Stimulated activated naive CD8-positive, alpha-beta T cell treated with anti-CD3 and anti-CD28 coated beads, Interleukin-15, amount 100 ng/mL, for 72 hours (primary cell): ENCODE data around the gene MEOX1.

Experiments used
- ATAC-seq: fragments of 150-1000 bp; cut with Tn5 transposase; 2 replicates; pipeline ENCODE4 v1.10.0; 2021; ENCODE audit warnings: mild to moderate bottlenecking, moderate library complexity
- DNase-seq, 2 donors: peaks; one replicate each; pipeline ENCODE4 v3.0.0; 2021 to 2022
- H3K27ac Mint-ChIP-seq, 2 donors: one replicate each; pipeline ENCODE4 v1.8.0; 2022; ENCODE audit warnings: mild to moderate bottlenecking in 2 of 2, mixed read lengths in 2 of 2, moderate library complexity in 2 of 2
- H3K27me3 Mint-ChIP-seq: one replicate; pipeline ENCODE4 v1.8.0; 2022; ENCODE audit warnings: mixed read lengths
- H3K4me1 Mint-ChIP-seq: one replicate; pipeline ENCODE4 v1.8.0; 2022; ENCODE audit warnings: mild to moderate bottlenecking, mixed read lengths
- H3K4me3 Mint-ChIP-seq, 2 donors: one replicate each; pipeline ENCODE4 v1.8.0; 2022; ENCODE audit warnings: mild to moderate bottlenecking in 2 of 2, mixed read lengths in 2 of 2, moderate library complexity in 1 of 2
- H3K9me3 Mint-ChIP-seq, 2 donors: one replicate each; pipeline ENCODE4 v1.8.0; 2022; ENCODE audit warnings: mixed read lengths in 2 of 2

The MEOX1 gene

GRCh38 chr17:43648916-43649315 lies 12.8 kb downstream of the MEOX1 start:
- Mint-ChIP-seq H3K9me3 (no peaks in the 10 kb centered on the region), H3K27me3 (peaks cover 48% of the 10 kb centered on the region), H3K27ac (no peak overlapping the region), H3K4me3 (no peak overlapping the region), H3K4me1 (no peaks in the 10 kb centered on the region)
- DNase-seq: no peak
- ATAC-seq: no peak

DNA sequence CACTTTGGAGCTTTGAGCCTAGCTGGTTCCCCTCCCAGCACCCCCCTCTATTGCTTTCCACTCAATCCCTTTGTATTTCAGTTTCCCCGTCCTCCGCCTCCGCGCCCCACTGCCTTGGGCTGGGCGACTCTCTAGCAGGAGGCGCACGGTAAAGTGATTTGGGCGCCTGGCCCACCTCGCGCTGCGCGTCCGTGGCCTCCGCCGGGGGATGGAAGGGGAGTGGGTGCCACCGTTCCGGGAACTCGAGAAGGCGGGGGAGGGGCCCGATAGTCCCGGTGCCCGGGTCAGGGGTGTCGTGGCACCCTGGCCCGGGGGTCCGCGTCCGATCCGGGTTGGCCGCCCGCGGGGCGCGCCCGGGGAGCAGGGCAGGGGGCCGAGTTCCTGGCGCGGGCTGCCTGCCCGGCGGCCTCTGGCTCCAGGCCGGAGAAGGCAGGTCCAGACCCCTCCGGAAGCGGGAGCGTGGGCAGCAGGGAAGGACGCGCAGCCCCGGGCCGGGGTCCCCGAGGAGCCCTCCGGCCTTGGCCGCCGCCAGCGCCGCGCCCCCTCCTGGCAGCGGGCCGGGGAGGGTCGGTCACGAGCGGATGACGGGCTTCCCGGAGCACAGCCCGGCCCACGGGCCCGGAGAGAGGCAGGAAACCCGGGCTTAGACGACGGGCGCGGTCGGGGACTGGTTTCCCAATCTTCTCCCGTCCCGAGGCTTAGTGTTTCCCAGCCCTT lies 15.8 kb downstream of the MEOX1 start:
- H3K4me3 Mint-ChIP-seq: peak overlapping the region in 1 of 2 donors; percentile 42
- no peaks in the 10 kb centered on the region for H3K9me3 Mint-ChIP-seq
- peaks cover 60% of the 10 kb centered on the region for H3K27me3 Mint-ChIP-seq
- ATAC-seq: peak; percentile 48
- H3K4me1 Mint-ChIP-seq: peaks cover 14% of the 10 kb centered on the region
- no peak for DNase-seq
- H3K27ac Mint-ChIP-seq: no peak overlapping the region

- peaks cover 19% of the 10 kb centered on the region for H3K4me1 Mint-ChIP-seq
- H3K9me3 Mint-ChIP-seq: no peaks in the 10 kb centered on the region
- no peak overlapping the region for H3K27ac Mint-ChIP-seq
- ATAC-seq: no peak
- peaks cover 60% of the 10 kb centered on the region for H3K27me3 Mint-ChIP-seq
- no peak overlapping the region for H3K4me3 Mint-ChIP-seq
- DNase-seq: no peak
These were observed 16.3 kb downstream of the MEOX1 start for GRCh38 chr17:43645450-43645764.

- Mint-ChIP-seq H3K9me3 (no peaks in the 10 kb centered on the region), H3K27me3 (peaks cover 60% of the 10 kb centered on the region), H3K27ac (no peak overlapping the region), H3K4me1 (peaks cover 21% of the 10 kb centered on the region), H3K4me3 (no peak overlapping the region)
- no peak for ATAC-seq
- no peak for DNase-seq
These were observed 17.6 kb downstream of the MEOX1 start for GRCh38 chr17:43644081-43644480.

DNA sequence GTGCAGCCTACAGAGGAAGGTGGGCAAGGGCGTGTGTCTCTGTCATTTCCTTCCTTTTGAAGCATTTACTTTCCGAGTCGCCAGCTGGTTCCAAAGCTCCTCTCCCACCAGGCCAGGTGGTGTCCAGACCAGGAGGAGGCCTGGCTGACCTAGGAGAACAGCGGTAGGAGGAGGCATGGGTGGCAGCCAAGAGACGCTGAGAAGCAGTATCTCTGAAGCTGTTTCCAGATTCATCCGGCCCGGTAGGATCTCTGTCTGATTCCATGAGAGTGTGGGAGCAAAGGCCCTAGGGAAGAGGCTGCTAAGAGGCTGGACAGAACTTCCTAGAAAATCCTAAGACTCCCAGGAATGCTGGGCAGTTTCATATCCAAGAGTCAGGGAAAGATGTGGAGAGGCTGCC lies 20.3 kb downstream of the MEOX1 start:
- Mint-ChIP-seq H3K27me3 (peaks cover 33% of the 10 kb centered on the region), H3K27ac (peak overlapping the region in 1 of 2 donors; percentile 91), H3K9me3 (no peaks in the 10 kb centered on the region), H3K4me3 (peak overlapping the region; percentile 27 to 48), H3K4me1 (peaks cover 21% of the 10 kb centered on the region)
- DNase-seq (no peak), ATAC-seq (no peak)

GRCh38 chr17:43640491-43641252 lies 21.1 kb downstream of the MEOX1 start:
- DNase-seq: no peak
- no peak for ATAC-seq
- Mint-ChIP-seq H3K9me3 (no peaks in the 10 kb centered on the region), H3K27me3 (peaks cover 30% of the 10 kb centered on the region), H3K27ac (peak overlapping the region; percentile 8 to 10), H3K4me3 (no peak overlapping the region), H3K4me1 (peaks cover 21% of the 10 kb centered on the region)

- DNase-seq: no peak
- no peak overlapping the region for H3K27ac Mint-ChIP-seq
- H3K27me3 Mint-ChIP-seq: peaks cover 11% of the 10 kb centered on the region
- H3K9me3 Mint-ChIP-seq: no peaks in the 10 kb centered on the region
- H3K4me1 Mint-ChIP-seq: peaks cover 21% of the 10 kb centered on the region
- ATAC-seq: no peak
- H3K4me3 Mint-ChIP-seq: no peak overlapping the region
These were observed 24.0 kb downstream of the MEOX1 start for GRCh38 chr17:43637563-43638323.

GRCh38 chr17:43636426-43636825 lies 25.3 kb downstream of the MEOX1 start:
- ATAC-seq (no peak), DNase-seq (no peak)
- H3K27ac Mint-ChIP-seq: no peak overlapping the region
- H3K4me1 Mint-ChIP-seq: peaks cover 12% of the 10 kb centered on the region
- H3K27me3 Mint-ChIP-seq: peaks cover 3% of the 10 kb centered on the region
- H3K4me3 Mint-ChIP-seq: no peak overlapping the region
- no peaks in the 10 kb centered on the region for H3K9me3 Mint-ChIP-seq

GRCh38 chr17:43634591-43635125 lies 27.1 kb downstream of the MEOX1 start:
- DNase-seq: no peak
- H3K27me3 Mint-ChIP-seq: no peaks in the 10 kb centered on the region
- H3K4me3 Mint-ChIP-seq: no peak overlapping the region
- H3K9me3 Mint-ChIP-seq: no peaks in the 10 kb centered on the region
- H3K4me1 Mint-ChIP-seq: no peaks in the 10 kb centered on the region
- no peak for ATAC-seq
- H3K27ac Mint-ChIP-seq: peak overlapping the region in 1 of 2 donors; percentile 30

DNA sequence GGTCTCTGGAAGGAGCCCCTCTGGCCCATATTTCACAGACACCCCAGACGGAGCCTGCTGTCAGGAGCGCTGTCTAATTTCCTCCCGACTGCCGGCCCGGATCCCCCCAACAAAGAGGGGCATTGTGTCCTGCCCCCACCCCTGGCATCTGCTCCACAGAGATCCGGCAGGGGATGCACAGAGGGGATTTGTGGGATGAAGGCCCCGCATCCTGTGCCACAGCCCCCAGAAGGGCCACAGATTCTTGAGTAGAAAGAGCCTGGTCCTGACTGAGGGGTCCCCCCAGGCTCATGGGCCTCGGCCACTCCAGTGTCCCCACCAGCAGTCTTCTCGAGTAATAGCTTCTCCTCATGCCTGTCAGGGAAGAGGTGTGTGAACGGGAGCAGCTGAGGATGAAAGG lies 29.5 kb downstream of the MEOX1 start:
- DNase-seq: no peak
- no peak for ATAC-seq
- Mint-ChIP-seq H3K9me3 (no peaks in the 10 kb centered on the region), H3K4me1 (no peaks in the 10 kb centered on the region), H3K4me3 (no peak overlapping the region), H3K27me3 (peaks cover 10% of the 10 kb centered on the region), H3K27ac (peak overlapping the region in 1 of 2 donors; percentile 51)

- Mint-ChIP-seq H3K4me1 (no peaks in the 10 kb centered on the region), H3K27ac (no peak overlapping the region), H3K9me3 (no peaks in the 10 kb centered on the region), H3K4me3 (no peak overlapping the region), H3K27me3 (peaks cover 10% of the 10 kb centered on the region)
- DNase-seq (no peak), ATAC-seq (no peak)
These were observed 30.3 kb downstream of the MEOX1 start for GRCh38 chr17:43631429-43631828.

DNA sequence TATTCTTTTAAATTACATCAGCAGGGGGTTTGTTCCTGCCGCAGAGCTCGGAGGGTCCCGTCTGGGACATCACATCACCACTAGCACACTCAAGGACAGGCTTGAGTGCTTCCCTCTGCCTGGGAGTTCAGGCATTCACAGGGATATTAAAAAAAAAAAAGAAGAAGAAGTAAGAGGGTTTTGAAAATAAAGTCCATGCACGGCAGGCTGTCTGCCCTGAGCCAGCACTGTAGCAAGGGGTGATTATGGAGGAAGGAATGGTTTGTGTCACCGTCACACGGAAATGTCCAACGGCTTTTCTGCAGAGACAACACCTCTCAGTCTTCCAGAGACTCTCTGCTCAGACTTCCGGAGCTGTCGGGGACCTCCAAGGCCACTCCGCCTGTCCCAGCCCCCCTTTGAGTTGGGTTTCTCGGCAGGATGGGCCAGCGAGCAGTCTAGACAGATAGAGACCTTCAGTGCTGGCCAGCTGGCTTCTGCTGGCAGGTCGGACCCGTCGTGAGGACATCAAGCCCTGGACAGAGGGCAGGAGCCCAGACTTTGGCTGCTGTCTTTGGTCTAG lies 33.6 kb downstream of the MEOX1 start:
- Mint-ChIP-seq H3K27me3 (peaks cover 10% of the 10 kb centered on the region), H3K4me1 (no peaks in the 10 kb centered on the region)
- no peak for DNase-seq

GRCh38 chr17:43627653-43628052 lies 34.1 kb downstream of the MEOX1 start:
- DNase-seq (no peak), ATAC-seq (no peak)
- peaks cover 10% of the 10 kb centered on the region for H3K27me3 Mint-ChIP-seq
- H3K27ac Mint-ChIP-seq: no peak overlapping the region
- H3K9me3 Mint-ChIP-seq: no peaks in the 10 kb centered on the region
- no peaks in the 10 kb centered on the region for H3K4me1 Mint-ChIP-seq
- H3K4me3 Mint-ChIP-seq: no peak overlapping the region

More for the DNA sequence above, 33.6 kb downstream of the MEOX1 start:
- Mint-ChIP-seq H3K4me3 (no peak overlapping the region), H3K9me3 (no peaks in the 10 kb centered on the region), H3K27ac (no peak overlapping the region)
- no peak for ATAC-seq

DNA sequence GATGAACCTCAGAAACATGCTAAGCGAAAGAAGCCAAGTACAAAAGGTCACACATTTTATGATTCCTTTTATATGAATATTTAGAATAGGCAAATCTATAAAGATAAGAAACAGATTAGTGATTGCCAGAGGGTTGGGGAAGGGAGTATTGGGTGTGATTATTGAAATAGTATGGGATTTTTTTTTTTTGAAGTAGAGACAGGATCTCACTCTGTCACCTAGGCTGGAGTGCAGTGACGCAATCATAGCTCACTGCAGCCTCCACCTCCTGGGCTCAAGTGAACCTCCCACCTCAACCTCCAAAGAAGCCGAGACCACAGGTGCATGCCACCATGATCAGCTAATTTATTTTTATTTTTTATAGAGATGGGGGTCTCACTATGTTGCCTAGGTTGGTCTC lies 35.7 kb downstream of the MEOX1 start:
- Mint-ChIP-seq H3K4me3 (no peak overlapping the region), H3K27me3 (peaks cover 10% of the 10 kb centered on the region), H3K27ac (no peak overlapping the region), H3K4me1 (no peaks in the 10 kb centered on the region), H3K9me3 (no peaks in the 10 kb centered on the region)
- DNase-seq: no peak
- ATAC-seq: no peak

- no peak overlapping the region for H3K27ac Mint-ChIP-seq
- H3K4me3 Mint-ChIP-seq: no peak overlapping the region
- no peaks in the 10 kb centered on the region for H3K9me3 Mint-ChIP-seq
- ATAC-seq: no peak
- H3K4me1 Mint-ChIP-seq: no peaks in the 10 kb centered on the region
- peaks cover 10% of the 10 kb centered on the region for H3K27me3 Mint-ChIP-seq
- DNase-seq: no peak
These were observed 36.1 kb downstream of the MEOX1 start for GRCh38 chr17:43625606-43626005.
